PC-9 (cell line): ENCODE data around the gene DUS1L. TPM values are rescaled to one million over a fixed set of nuclear protein-coding genes. Genes with fewer than 3 reads are reported as not detected.

Source experiments
- BruUV-seq: library from RNA; stranded (reverse); fragments of 400-500 nt; replicated peaks from 2 replicates; lab custom pipeline; 2021; lab: Mats Ljungman, UMichigan
- CTCF ChIA-PET: fragments of 300-600 bp; sonication (Branson Sonifier 250); formaldehyde crosslinking; loops from one replicate; lab custom pipeline; 2022; ENCODE audit warnings: antibody characterized with exemption; lab: Charles Lee
- POLR2A ChIA-PET: fragments of 300-600 bp; sonication (Branson Sonifier 250); formaldehyde crosslinking; loops from one replicate; lab custom pipeline; 2022; ENCODE audit warnings: antibody characterized with exemption; ENCODE audit not compliant: unreplicated experiment; lab: Charles Lee
- DNase-seq, 2 experiments: peaks; one replicate each; pipeline versions ENCODE4 v3.0.0 to v3.0.0-alpha.2; 2015 to 2022; ENCODE audit warnings: mixed read lengths in 1 of 2
- H2AFZ ChIP-seq: fragments of 200-600 bp; sonication (generic); 2 replicates; pipeline ENCODE4 v1.8.1; 2017; ENCODE audit warnings: antibody characterized with exemption
- H3F3A ChIP-seq: fragments of 200-600 bp; sonication (generic); 2 replicates; pipeline ENCODE4 v1.8.1; 2017; ENCODE audit warnings: antibody characterized with exemption, mild to moderate bottlenecking, low read depth; ENCODE audit not compliant: insufficient read depth
- H3K27ac ChIP-seq: fragments of 200-600 bp; sonication (generic); 2 replicates; pipeline ENCODE4 v1.6.1; 2016; ENCODE audit warnings: mixed run types
- H3K27me3 ChIP-seq: fragments of 200-600 bp; sonication (generic); 2 replicates; pipeline ENCODE4 v1.6.1; 2016; ENCODE audit warnings: low read depth, mixed run types; ENCODE audit not compliant: insufficient read depth
- H3K36me3 ChIP-seq: fragments of 200-600 bp; sonication (generic); 2 replicates; pipeline ENCODE4 v1.6.1; 2016; ENCODE audit warnings: low read depth, mixed run types
- H3K4me1 ChIP-seq: fragments of 200-600 bp; sonication (generic); replicated peaks from 2 replicates; pipeline ENCODE4 v1.6.1; 2016; ENCODE audit warnings: mixed run types; ENCODE audit not compliant: insufficient read depth
- H3K4me2 ChIP-seq: fragments of 200-600 bp; sonication (generic); 2 replicates; pipeline ENCODE4 v1.6.1; 2017; ENCODE audit warnings: mixed run types
- H3K4me3 ChIP-seq: fragments of 200-600 bp; sonication (generic); 2 replicates; pipeline ENCODE4 v1.6.1; 2016; ENCODE audit warnings: mixed run types
- H3K79me2 ChIP-seq: fragments of 200-600 bp; sonication (generic); 2 replicates; pipeline ENCODE4 v1.6.1; 2017; ENCODE audit warnings: low read depth, mixed run types
- H3K9me2 ChIP-seq: fragments of 200-600 bp; sonication (generic); 2 replicates; pipeline ENCODE4 v1.8.1; 2017; ENCODE audit warnings: mild to moderate bottlenecking; ENCODE audit not compliant: insufficient read depth
- H3K9me3 ChIP-seq: fragments of 200-600 bp; sonication (generic); 2 replicates; pipeline ENCODE4 v1.8.1; 2016; ENCODE audit warnings: low read depth; ENCODE audit not compliant: insufficient read depth
- H4K20me1 ChIP-seq: fragments of 200-600 bp; sonication (generic); 2 replicates; pipeline ENCODE4 v1.8.1; 2017; ENCODE audit not compliant: insufficient read depth
- CTCF ChIP-seq: fragments of 200-600 bp; sonication (generic); conservative IDR thresholded peaks from 2 replicates; pipeline ENCODE4 v1.6.1; 2017; ENCODE audit warnings: mixed run types, antibody characterized with exemption, mild to moderate bottlenecking, moderate library complexity
- EZH2 ChIP-seq: fragments of 200-600 bp; sonication (generic); IDR thresholded peaks from 2 replicates; pipeline ENCODE4 v1.8.0; 2017; ENCODE audit warnings: antibody characterized with exemption, low read depth
- intact Hi-C: fragments of 100-400 bp; cut with micrococcal nuclease; formaldehyde crosslinking; loops from one replicate; pipeline ENCODE4 v1.10.0; 2022; ENCODE audit not compliant: unreplicated experiment
- total RNA-seq: library from RNA; stranded (reverse); gene quantifications from 2 replicates; pipeline ENCODE4 v1.2.3, GENCODE V29; 2021

DUS1L gene
- total RNA-seq, 1 experiment from 2014 or later: 138 TPM

GRCh38 chr17:82063424-82064415 lies 1.9 kb downstream of the DUS1L start:
- Histone ChIP-seq H4K20me1 (no peaks in the 10 kb centered on the region), H3K9me2 (no peaks in the 10 kb centered on the region), H3K27me3 (no peaks in the 10 kb centered on the region), H3K4me3 (peak overlapping the region; percentile 71), H3K9me3 (no peaks in the 10 kb centered on the region), H3F3A (no peaks in the 10 kb centered on the region), H3K36me3 (no peaks in the 10 kb centered on the region), H2AFZ (no peak overlapping the region), H3K27ac (no peak overlapping the region), H3K79me2 (peaks cover 17% of the 10 kb centered on the region; the same call in 1 of the 2 replicates), H3K4me2 (peak overlapping the region; percentile 89), H3K4me1 (peaks cover 9% of the 10 kb centered on the region; the same call in 1 of the 2 replicates)
- no peak for DNase-seq
- CTCF ChIA-PET: interaction anchor here (0.9 kb wide), 1 partner anchor 26 kb away, joined by 3 read pairs; the partner anchor contains the start of gene DCXR
- POLR2A ChIA-PET: interaction anchor here (0.7 kb wide), 1 partner anchor 35 kb away, joined by 3 read pairs; no protein-coding TSS in a partner anchor
- no peak for TF ChIP-seq EZH2
- no peak for TF ChIP-seq CTCF
- intact Hi-C loops: no loop called here
- no TSS peak for BruUV-seq

GRCh38 chr17:82062984-82063368 lies 2.6 kb downstream of the DUS1L start:
- CTCF ChIA-PET: no interaction called here
- Histone ChIP-seq H3K27ac (no peak overlapping the region), H3K4me2 (no peak overlapping the region), H3K9me2 (no peaks in the 10 kb centered on the region), H4K20me1 (no peaks in the 10 kb centered on the region), H3K27me3 (no peaks in the 10 kb centered on the region), H3K36me3 (no peaks in the 10 kb centered on the region), H2AFZ (no peak overlapping the region), H3F3A (no peaks in the 10 kb centered on the region), H3K9me3 (no peaks in the 10 kb centered on the region), H3K79me2 (peaks cover 17% of the 10 kb centered on the region; the same call in 1 of the 2 replicates), H3K4me1 (peaks cover 9% of the 10 kb centered on the region; the same call in 1 of the 2 replicates), H3K4me3 (no peak overlapping the region)
- BruUV-seq: no TSS peak
- DNase-seq: no peak
- POLR2A ChIA-PET: interaction anchor here (0.7 kb wide), 1 partner anchor 35 kb away, joined by 3 read pairs; no protein-coding TSS in a partner anchor
- TF ChIP-seq EZH2: no peak
- TF ChIP-seq CTCF: no peak
- intact Hi-C loops: no loop called here

GRCh38 chr17:82062076-82062983 lies 3.3 kb downstream of the DUS1L start:
- POLR2A ChIA-PET: no interaction called here

More at GRCh38 chr17:82062076-82062983, 3.3 kb downstream of the DUS1L start:
- no TSS peak for BruUV-seq
- intact Hi-C loops: no loop called here
- Histone ChIP-seq H3K9me3 (no peaks in the 10 kb centered on the region), H3K36me3 (no peaks in the 10 kb centered on the region), H3K27me3 (no peaks in the 10 kb centered on the region), H3K4me3 (no peak overlapping the region), H3F3A (no peaks in the 10 kb centered on the region), H2AFZ (no peak overlapping the region), H3K27ac (no peak overlapping the region), H3K79me2 (peaks cover 17% of the 10 kb centered on the region; the same call in 1 of the 2 replicates), H3K4me2 (no peak overlapping the region), H3K9me2 (no peaks in the 10 kb centered on the region), H3K4me1 (peaks cover 9% of the 10 kb centered on the region; the same call in 1 of the 2 replicates), H4K20me1 (no peaks in the 10 kb centered on the region)
- CTCF ChIA-PET: no interaction called here
- DNase-seq: no peak
- TF ChIP-seq EZH2 (no peak), CTCF (no peak)
